Trophoblast cell (in vitro differentiated cells and primary cell): Measurements from ENCODE around the gene DIAPH2.

ENCODE experiments used
- DNase-seq, 2 donors: peaks; one replicate each; pipeline ENCODE4 v3.0.0-alpha.2; 2016
- H2AFZ ChIP-seq: 2 replicates; pipeline ENCODE4 v1.6.1; 2013; ENCODE audit warnings: low read length, moderate library complexity, mild to moderate bottlenecking; ENCODE audit not compliant: insufficient read depth, poor library complexity
- H2AK5ac ChIP-seq: 2 replicates; pipeline ENCODE4 v1.6.1; 2013; ENCODE audit warnings: mild to moderate bottlenecking, low read length
- H2BK120ac ChIP-seq: 2 replicates; pipeline ENCODE4 v1.6.1; 2013; ENCODE audit warnings: low read length, mild to moderate bottlenecking, moderate library complexity; ENCODE audit not compliant: insufficient read depth, poor library complexity
- H2BK12ac ChIP-seq: 2 replicates; pipeline ENCODE4 v1.6.1; 2013; ENCODE audit warnings: mild to moderate bottlenecking, low read length, moderate library complexity
- H2BK5ac ChIP-seq: 2 replicates; pipeline ENCODE4 v1.6.1; 2013; ENCODE audit warnings: low read length, low read depth, moderate library complexity, mild to moderate bottlenecking; ENCODE audit not compliant: poor library complexity
- H3K14ac ChIP-seq: 2 replicates; pipeline ENCODE4 v1.6.1; 2013; ENCODE audit warnings: mild to moderate bottlenecking, low read length
- H3K18ac ChIP-seq: 2 replicates; pipeline ENCODE4 v1.6.1; 2013; ENCODE audit warnings: mild to moderate bottlenecking, low read length
- H3K23ac ChIP-seq: 2 replicates; pipeline ENCODE4 v1.6.1; 2013; ENCODE audit warnings: low read length
- H3K27ac ChIP-seq: 2 replicates; pipeline ENCODE4 v1.5.1; 2013; ENCODE audit warnings: low read depth, mild to moderate bottlenecking, inconsistent platforms, low read length, moderate library complexity
- H3K27me3 ChIP-seq: 2 replicates; pipeline ENCODE4 v1.6.1; 2013; ENCODE audit warnings: inconsistent platforms, mild to moderate bottlenecking, low read length, moderate library complexity; ENCODE audit not compliant: insufficient read depth
- H3K36me3 ChIP-seq, 2 experiments: 1 replicate in 1 of 2; 2 replicates in 1 of 2; pipeline ENCODE4 v1.6.1; 2013; ENCODE audit warnings: low read length in 2 of 2, mild to moderate bottlenecking in 2 of 2, moderate library complexity in 1 of 2; ENCODE audit not compliant: insufficient read depth in 2 of 2, control insufficient read depth in 1 of 2
- H3K4ac ChIP-seq: 2 replicates; pipeline ENCODE4 v1.6.1; 2013; ENCODE audit warnings: low read depth, mild to moderate bottlenecking, low read length, moderate library complexity
- H3K4me1 ChIP-seq, 2 experiments: 1 replicate in 1 of 2; 2 replicates in 1 of 2; pipeline ENCODE4 v1.6.1; 2013; ENCODE audit warnings: low read length in 2 of 2, mild to moderate bottlenecking in 2 of 2, moderate library complexity in 1 of 2; ENCODE audit not compliant: insufficient read depth in 2 of 2, control insufficient read depth in 1 of 2
- H3K4me2 ChIP-seq: 2 replicates; pipeline ENCODE4 v1.6.1; 2013; ENCODE audit warnings: inconsistent platforms, mild to moderate bottlenecking, low read length, moderate library complexity
- H3K4me3 ChIP-seq: 2 replicates; pipeline ENCODE4 v1.5.1; 2013; ENCODE audit warnings: mild to moderate bottlenecking, low read depth, low read length, inconsistent platforms
- H3K79me1 ChIP-seq: one replicate; pipeline ENCODE4 v1.6.1; 2013; ENCODE audit warnings: low read length
- H3K79me2 ChIP-seq: 2 replicates; pipeline ENCODE4 v1.6.1; 2013; ENCODE audit warnings: low read length, mild to moderate bottlenecking; ENCODE audit not compliant: control insufficient read depth, insufficient read depth, poor library complexity
- H3K9ac ChIP-seq: 2 replicates; pipeline ENCODE4 v1.6.1; 2013; ENCODE audit warnings: mild to moderate bottlenecking, low read length
- H3K9me3 ChIP-seq: 2 replicates; pipeline ENCODE4 v1.6.1; 2013; ENCODE audit warnings: low read depth, mild to moderate bottlenecking, control low read depth, inconsistent platforms, low read length; ENCODE audit not compliant: insufficient read depth
- H4K12ac ChIP-seq: 2 replicates; pipeline ENCODE4 v1.6.1; 2013; ENCODE audit warnings: low read depth, mild to moderate bottlenecking, low read length, moderate library complexity
- H4K8ac ChIP-seq: 2 replicates; pipeline ENCODE4 v1.6.1; 2013; ENCODE audit warnings: low read depth, mild to moderate bottlenecking, low read length, moderate library complexity
- H4K91ac ChIP-seq: one replicate; pipeline ENCODE4 v1.6.1; 2013; ENCODE audit warnings: low read depth, mild to moderate bottlenecking, low read length, moderate library complexity
- WGBS: extraction: QIAGEN DNeasy Blood & Tissue Kit; methylation state at CpG from one replicate; pipeline ENCODE4 v1.1.7; 2013; ENCODE audit warnings: missing lambda C conversion rate; ENCODE audit not compliant: insufficient read length, insufficient coverage; ENCODE audit errors: extremely low coverage; 5-methylcytosine and 5-hydroxymethylcytosine counted together

DIAPH2 gene

GRCh38 chrX:96994093-96994492 lies 309.5 kb downstream of the DIAPH2 start:
- H3K4me1 ChIP-seq, result no peaks in the 10 kb centered on the region
- no peak overlapping the region for H3K4ac ChIP-seq
- no peaks in the 10 kb centered on the region for H3K79me1 ChIP-seq
- no peak overlapping the region for H3K4me2 ChIP-seq
- H2BK12ac ChIP-seq, result no peak overlapping the region
- no peak overlapping the region for H4K12ac ChIP-seq
- H3K27me3 ChIP-seq, result no peaks in the 10 kb centered on the region
- H2BK120ac ChIP-seq, result no peak overlapping the region
- no peak overlapping the region for H2AK5ac ChIP-seq
- H3K4me3 ChIP-seq, result no peak overlapping the region
- H3K79me2 ChIP-seq, result no peaks in the 10 kb centered on the region
- no peak overlapping the region for H3K23ac ChIP-seq
- H3K9ac ChIP-seq, result no peak overlapping the region
- H3K9me3 ChIP-seq, result no peaks in the 10 kb centered on the region
- H2AFZ ChIP-seq, result no peak overlapping the region
- H3K14ac ChIP-seq, result no peak overlapping the region
- no peak overlapping the region for H2BK5ac ChIP-seq
- H3K27ac ChIP-seq, result no peak overlapping the region
- H4K91ac ChIP-seq, result no peak overlapping the region
- DNase-seq, result no peak
- no peak overlapping the region for H4K8ac ChIP-seq
- no peak overlapping the region for H3K18ac ChIP-seq
- no peaks in the 10 kb centered on the region for H3K36me3 ChIP-seq
- no CpG with 5 or more reads among the region's 2 CpGs for WGBS

- WGBS, result no CpG with 5 or more reads among the region's 4 CpGs
- H3K4me1 ChIP-seq, result no peaks in the 10 kb centered on the region
- H2BK120ac ChIP-seq, result no peak overlapping the region
Observed at GRCh38 chrX:96997196-96997595, 312.6 kb downstream of the DIAPH2 start.

GRCh38 chrX:97000682-97001368 lies 316.2 kb downstream of the DIAPH2 start:
- Histone ChIP-seq H3K18ac (no peak overlapping the region), H2BK120ac (no peak overlapping the region), H3K4me3 (no peak overlapping the region), H3K36me3 (no peaks in the 10 kb centered on the region), H2BK5ac (no peak overlapping the region), H4K8ac (no peak overlapping the region), H3K4me1 (no peaks in the 10 kb centered on the region), H2BK12ac (no peak overlapping the region), H3K27ac (no peak overlapping the region), H3K14ac (no peak overlapping the region), H3K27me3 (no peaks in the 10 kb centered on the region), H3K23ac (no peak overlapping the region), H3K79me2 (no peaks in the 10 kb centered on the region), H4K91ac (no peak overlapping the region), H2AK5ac (no peak overlapping the region), H3K4ac (no peak overlapping the region), H3K79me1 (no peaks in the 10 kb centered on the region), H4K12ac (no peak overlapping the region), H2AFZ (no peak overlapping the region), H3K4me2 (no peak overlapping the region), H3K9ac (no peak overlapping the region), H3K9me3 (no peaks in the 10 kb centered on the region)
- DNase-seq, result no peak

More at GRCh38 chrX:96997196-96997595, 312.6 kb downstream of the DIAPH2 start:
- H3K9ac ChIP-seq, result no peak overlapping the region
- H4K91ac ChIP-seq, result no peak overlapping the region
- H2AK5ac ChIP-seq, result no peak overlapping the region
- no peak overlapping the region for H3K18ac ChIP-seq
- no peaks in the 10 kb centered on the region for H3K79me2 ChIP-seq
- peak; percentile 8 to 83 for DNase-seq
- no peak overlapping the region for H2AFZ ChIP-seq
- H3K4me2 ChIP-seq, result no peak overlapping the region
- no peak overlapping the region for H3K14ac ChIP-seq
- H2BK12ac ChIP-seq, result no peak overlapping the region
- no peaks in the 10 kb centered on the region for H3K27me3 ChIP-seq
- no peak overlapping the region for H3K27ac ChIP-seq
- H3K23ac ChIP-seq, result no peak overlapping the region
- H4K12ac ChIP-seq, result no peak overlapping the region
- no peak overlapping the region for H3K4ac ChIP-seq
- no peaks in the 10 kb centered on the region for H3K79me1 ChIP-seq
- no peak overlapping the region for H3K4me3 ChIP-seq
- H3K9me3 ChIP-seq, result no peaks in the 10 kb centered on the region
- H2BK5ac ChIP-seq, result no peak overlapping the region
- H3K36me3 ChIP-seq, result no peaks in the 10 kb centered on the region
- no peak overlapping the region for H4K8ac ChIP-seq

- no peak overlapping the region for H3K4ac ChIP-seq
- WGBS, result no CpG with 5 or more reads among the region's 3 CpGs
Observed at GRCh38 chrX:97006167-97006566, 321.5 kb downstream of the DIAPH2 start.

More at GRCh38 chrX:97006167-97006566, 321.5 kb downstream of the DIAPH2 start:
- no peak overlapping the region for H2BK12ac ChIP-seq
- no peak overlapping the region for H2AK5ac ChIP-seq
- no peaks in the 10 kb centered on the region for H3K9me3 ChIP-seq
- no peak overlapping the region for H3K18ac ChIP-seq
- H3K27me3 ChIP-seq, result no peaks in the 10 kb centered on the region
- H2AFZ ChIP-seq, result no peak overlapping the region
- H3K23ac ChIP-seq, result no peak overlapping the region
- no peaks in the 10 kb centered on the region for H3K79me1 ChIP-seq
- H3K9ac ChIP-seq, result no peak overlapping the region
- H3K27ac ChIP-seq, result no peak overlapping the region
- no peak overlapping the region for H3K4me3 ChIP-seq
- no peaks in the 10 kb centered on the region for H3K36me3 ChIP-seq
- H3K4me2 ChIP-seq, result no peak overlapping the region
- no peak overlapping the region for H2BK120ac ChIP-seq
- H3K4me1 ChIP-seq, result no peaks in the 10 kb centered on the region
- H4K12ac ChIP-seq, result no peak overlapping the region
- no peak overlapping the region for H4K8ac ChIP-seq
- no peak overlapping the region for H4K91ac ChIP-seq
- no peak overlapping the region for H3K14ac ChIP-seq
- H3K79me2 ChIP-seq, result no peaks in the 10 kb centered on the region
- no peak for DNase-seq
- H2BK5ac ChIP-seq, result no peak overlapping the region
